HEK293 (cell line): ENCODE measurements around the gene GCK.

Experiments used
- CTCF ChIA-PET: fragments of 350-600 bp; formaldehyde crosslinking; extraction: SDS; loops from one replicate; lab custom pipeline; 2021; ENCODE audit warnings: antibody characterized with exemption; lab: Yijun Ruan, JAX
- POLR2A ChIA-PET: fragments of 300-600 bp; formaldehyde crosslinking; extraction: SDS; loops from one replicate; lab custom pipeline; 2020; ENCODE audit warnings: antibody characterized with exemption, inconsistent platforms; lab: Yijun Ruan, JAX
- H3K27ac ChIP-seq: fragments of 200-500 bp; sonication (Bioruptor generic); 2 replicates; pipeline ENCODE4 v1.5.1; 2014; ENCODE audit warnings: low read depth, low read length, control low read depth, inconsistent platforms; ENCODE audit errors: extremely low read depth
- H3K36me3 ChIP-seq, 2 experiments: fragments of 200-500 bp in 1 of 2; sonication (Bioruptor generic) in 1 of 2; 1 replicate in 1 of 2; 2 replicates in 1 of 2; pipeline ENCODE4 v1.5.1; 2014 to 2017; ENCODE audit warnings: inconsistent platforms in 2 of 2, low read length in 2 of 2; ENCODE audit not compliant: control insufficient read depth in 2 of 2, insufficient read depth in 1 of 2
- H3K4me1 ChIP-seq: fragments of 200-500 bp; sonication (Bioruptor generic); 2 replicates; pipeline ENCODE4 v1.5.1; 2014; ENCODE audit warnings: mild to moderate bottlenecking, low read length, inconsistent platforms; ENCODE audit not compliant: control insufficient read depth, insufficient read depth
- H3K4me3 ChIP-seq: 2 replicates; pipeline ENCODE4 v1.5.1; 2011; ENCODE audit warnings: low read depth, mild to moderate bottlenecking, control low read depth, low read length, moderate library complexity
- H3K9me3 ChIP-seq: fragments of 200-500 bp; sonication (Bioruptor generic); 2 replicates; pipeline ENCODE4 v1.5.1; 2014; ENCODE audit warnings: low read depth, low read length, inconsistent platforms; ENCODE audit not compliant: control insufficient read depth, insufficient read depth
- BCL11B ChIP-seq: fragments of 450-650 bp; formaldehyde crosslinking; IDR thresholded peaks from 2 replicates; pipeline ENCODE4 v1.5.1; 2016; ENCODE audit warnings: low read depth, missing biosample characterization, missing genetic modification characterization
- GLIS1 ChIP-seq: fragments of 450-650 bp; formaldehyde crosslinking; IDR thresholded peaks from 2 replicates; pipeline ENCODE4 v1.5.1; 2016; ENCODE audit warnings: missing biosample characterization, missing genetic modification characterization
- HOXD13 ChIP-seq: sonication (generic); formaldehyde crosslinking; IDR thresholded peaks from 2 replicates; pipeline ENCODE4 v1.8.0; 2022; ENCODE audit warnings: missing genetic modification reagents, borderline replicate concordance
- KLF1 ChIP-seq: fragments of 450-650 bp; formaldehyde crosslinking; IDR thresholded peaks from 2 replicates; pipeline ENCODE4 v1.5.1; 2016; ENCODE audit warnings: missing biosample characterization, missing genetic modification characterization
- SALL2 ChIP-seq: fragments of 450-650 bp; formaldehyde crosslinking; IDR thresholded peaks from 2 replicates; pipeline ENCODE4 v1.5.0; 2017; ENCODE audit warnings: missing biosample characterization, mild to moderate bottlenecking, missing genetic modification characterization, borderline replicate concordance
- SCRT2 ChIP-seq: fragments of 450-650 bp; formaldehyde crosslinking; IDR thresholded peaks from 2 replicates; pipeline ENCODE4 v1.5.1; 2016; ENCODE audit warnings: missing biosample characterization, missing genetic modification characterization
- SP3 ChIP-seq: fragments of 450-650 bp; formaldehyde crosslinking; IDR thresholded peaks from 2 replicates; pipeline ENCODE4 v1.5.1; 2016; ENCODE audit warnings: missing biosample characterization, missing genetic modification characterization
- WT1 ChIP-seq: fragments of 450-650 bp; formaldehyde crosslinking; IDR thresholded peaks from 2 replicates; pipeline ENCODE4 v1.5.1; 2016; ENCODE audit warnings: missing biosample characterization, missing genetic modification characterization
- YY2 ChIP-seq: fragments of 450-650 bp; formaldehyde crosslinking; IDR thresholded peaks from 2 replicates; pipeline ENCODE4 v1.5.1; 2016; ENCODE audit warnings: missing biosample characterization, missing genetic modification characterization
- ZFP41 ChIP-seq: fragments of 450-650 bp; formaldehyde crosslinking; IDR thresholded peaks from 2 replicates; pipeline ENCODE4 v1.5.1; 2016; ENCODE audit warnings: missing biosample characterization, missing genetic modification characterization, borderline replicate concordance
- ZNF121 ChIP-seq: fragments of 450-650 bp; formaldehyde crosslinking; IDR thresholded peaks from 2 replicates; pipeline ENCODE4 v1.5.1; 2016; ENCODE audit warnings: missing biosample characterization, missing genetic modification characterization
- ZNF133 ChIP-seq: fragments of 450-650 bp; formaldehyde crosslinking; IDR thresholded peaks from 2 replicates; pipeline ENCODE4 v1.5.1; 2016; ENCODE audit warnings: missing biosample characterization, missing genetic modification characterization
- ZNF138 ChIP-seq: fragments of 450-650 bp; formaldehyde crosslinking; IDR thresholded peaks from 2 replicates; pipeline ENCODE4 v1.5.1; 2016; ENCODE audit warnings: missing biosample characterization, missing genetic modification characterization, borderline replicate concordance
- ZNF24 ChIP-seq: fragments of 450-650 bp; formaldehyde crosslinking; IDR thresholded peaks from 2 replicates; pipeline ENCODE4 v1.5.1; 2016; ENCODE audit warnings: missing biosample characterization, missing genetic modification characterization
- ZNF350 ChIP-seq: fragments of 450-650 bp; formaldehyde crosslinking; IDR thresholded peaks from 2 replicates; pipeline ENCODE4 v1.5.0; 2017; ENCODE audit warnings: missing biosample characterization, mild to moderate bottlenecking, missing genetic modification characterization
- ZNF548 ChIP-seq: fragments of 450-650 bp; formaldehyde crosslinking; IDR thresholded peaks from 2 replicates; pipeline ENCODE4 v1.5.1; 2016; ENCODE audit warnings: missing biosample characterization, missing genetic modification characterization
- ZNF624 ChIP-seq: fragments of 450-650 bp; formaldehyde crosslinking; IDR thresholded peaks from 2 replicates; pipeline ENCODE4 v1.5.1; 2017; ENCODE audit warnings: missing biosample characterization, missing genetic modification characterization
- ZNF701 ChIP-seq: fragments of 450-650 bp; formaldehyde crosslinking; IDR thresholded peaks from 2 replicates; pipeline ENCODE4 v1.5.1; 2016; ENCODE audit warnings: missing biosample characterization, missing genetic modification characterization
- ZNF785 ChIP-seq: fragments of 450-650 bp; formaldehyde crosslinking; IDR thresholded peaks from 2 replicates; pipeline ENCODE4 v1.5.1; 2016; ENCODE audit warnings: missing biosample characterization, missing genetic modification characterization
- TF ChIP-seq, protein P1 (sequence below): fragments of 450-650 bp; formaldehyde crosslinking; IDR thresholded peaks from 2 replicates; pipeline ENCODE4 v1.5.1; 2016; ENCODE audit warnings: missing biosample characterization, missing genetic modification characterization
- TF ChIP-seq, protein P2 (sequence below): fragments of 450-650 bp; formaldehyde crosslinking; conservative IDR thresholded peaks from 2 replicates; pipeline ENCODE4 v1.5.1; 2016; ENCODE audit warnings: low read depth, missing biosample characterization, missing genetic modification characterization
- TF ChIP-seq, protein P3 (sequence below): fragments of 450-650 bp; formaldehyde crosslinking; IDR thresholded peaks from 2 replicates; pipeline ENCODE4 v1.5.1; 2016; ENCODE audit warnings: missing biosample characterization, missing genetic modification characterization
- TF ChIP-seq, protein P4 (sequence below): fragments of 450-650 bp; formaldehyde crosslinking; IDR thresholded peaks from 2 replicates; pipeline ENCODE4 v1.5.1; 2016; ENCODE audit warnings: missing biosample characterization, missing genetic modification characterization, borderline replicate concordance

The GCK gene

DNA sequence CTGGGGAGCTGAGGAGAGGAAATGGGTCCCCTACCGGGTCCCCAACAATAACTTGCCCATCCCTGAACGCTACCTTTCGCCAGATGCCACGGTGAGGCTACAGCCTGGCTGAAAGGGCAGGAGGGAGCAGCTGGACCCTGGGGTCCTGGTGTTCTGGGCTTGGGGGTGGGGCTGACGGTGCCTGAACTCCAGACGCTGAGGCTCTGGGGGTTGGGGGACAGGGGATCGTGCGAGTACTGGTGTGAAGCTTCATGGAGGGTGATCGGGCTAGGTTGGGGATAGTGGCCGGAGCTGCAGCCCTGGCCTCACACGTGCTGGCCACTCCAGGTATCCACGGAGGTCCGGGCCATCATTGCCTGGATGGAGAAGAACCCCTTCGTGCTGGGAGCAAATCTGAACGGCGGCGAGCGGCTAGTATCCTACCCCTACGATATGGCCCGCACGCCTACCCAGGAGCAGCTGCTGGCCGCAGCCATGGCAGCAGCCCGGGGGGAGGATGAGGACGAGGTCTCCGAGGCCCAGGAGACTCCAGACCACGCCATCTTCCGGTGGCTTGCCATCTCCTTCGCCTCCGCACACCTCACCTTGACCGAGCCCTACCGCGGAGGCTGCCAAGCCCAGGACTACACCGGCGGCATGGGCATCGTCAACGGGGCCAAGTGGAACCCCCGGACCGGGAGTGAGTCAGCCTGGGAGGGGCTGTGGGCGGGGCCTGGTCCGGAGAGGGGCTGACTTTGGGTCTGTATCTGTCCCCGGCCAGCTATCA is 76.8 kb downstream of the GCK start (continued):
- TF ChIP-seq, protein P1, sequence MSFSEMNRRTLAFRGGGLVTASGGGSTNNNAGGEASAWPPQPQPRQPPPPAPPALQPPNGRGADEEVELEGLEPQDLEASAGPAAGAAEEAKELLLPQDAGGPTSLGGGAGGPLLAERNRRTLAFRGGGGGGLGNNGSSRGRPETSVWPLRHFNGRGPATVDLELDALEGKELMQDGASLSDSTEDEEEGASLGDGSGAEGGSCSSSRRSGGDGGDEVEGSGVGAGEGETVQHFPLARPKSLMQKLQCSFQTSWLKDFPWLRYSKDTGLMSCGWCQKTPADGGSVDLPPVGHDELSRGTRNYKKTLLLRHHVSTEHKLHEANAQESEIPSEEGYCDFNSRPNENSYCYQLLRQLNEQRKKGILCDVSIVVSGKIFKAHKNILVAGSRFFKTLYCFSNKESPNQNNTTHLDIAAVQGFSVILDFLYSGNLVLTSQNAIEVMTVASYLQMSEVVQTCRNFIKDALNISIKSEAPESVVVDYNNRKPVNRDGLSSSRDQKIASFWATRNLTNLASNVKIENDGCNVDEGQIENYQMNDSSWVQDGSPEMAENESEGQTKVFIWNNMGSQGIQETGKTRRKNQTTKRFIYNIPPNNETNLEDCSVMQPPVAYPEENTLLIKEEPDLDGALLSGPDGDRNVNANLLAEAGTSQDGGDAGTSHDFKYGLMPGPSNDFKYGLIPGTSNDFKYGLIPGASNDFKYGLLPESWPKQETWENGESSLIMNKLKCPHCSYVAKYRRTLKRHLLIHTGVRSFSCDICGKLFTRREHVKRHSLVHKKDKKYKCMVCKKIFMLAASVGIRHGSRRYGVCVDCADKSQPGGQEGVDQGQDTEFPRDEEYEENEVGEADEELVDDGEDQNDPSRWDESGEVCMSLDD (tag by site-specific recombination), result 0 out of 2 replicates have a peak, but pooled peaks have one; percentile 22
- TF ChIP-seq SP3 (0 out of 2 replicates have a peak, but pooled peaks have one; percentile 29), ZNF350 (tag by site-specific recombination) (no peak), KLF1 (tag by site-specific recombination) (0 out of 2 replicates have a peak, but pooled peaks have one; percentile 24)

DNA sequence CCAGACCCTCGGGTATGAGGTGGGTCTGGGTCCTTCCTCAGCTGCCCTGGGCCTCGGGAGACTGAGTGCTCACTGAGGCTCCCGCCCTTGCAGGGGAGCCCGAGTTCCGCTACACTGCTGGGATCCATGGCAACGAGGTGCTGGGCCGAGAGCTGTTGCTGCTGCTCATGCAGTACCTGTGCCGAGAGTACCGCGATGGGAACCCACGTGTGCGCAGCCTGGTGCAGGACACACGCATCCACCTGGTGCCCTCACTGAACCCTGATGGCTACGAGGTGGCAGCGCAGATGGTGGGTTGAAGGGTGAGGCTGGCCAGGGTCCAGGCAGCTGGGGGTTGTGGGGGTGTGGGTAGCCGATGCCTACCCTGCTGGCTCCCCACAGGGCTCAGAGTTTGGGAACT is 77.5 kb downstream of the GCK start:
- H3K4me1 ChIP-seq, result no peaks in the 10 kb centered on the region
- H3K36me3 ChIP-seq, result peaks cover 0 to 26% of the 10 kb centered on the region in 2 experiments; a peak in 1 of 3 replicates
- ChIA-PET POLR2A (interaction anchor here (1.0 to 1.2 kb wide), 3 partner anchors 12 to 89 kb away, joined by 3 to 5 read pairs (median 4); partner anchors contain the start of genes PGAM2 and POLD2), CTCF (interaction anchor here (0.5 to 1.0 kb wide), 3 partner anchors 11 to 111 kb away, joined by 3 read pairs; no protein-coding TSS in a partner anchor)
- no peak overlapping the region for H3K27ac ChIP-seq
- no peak overlapping the region for H3K4me3 ChIP-seq
- H3K9me3 ChIP-seq, result no peaks in the 10 kb centered on the region
- TF ChIP-seq GLIS1 (tag by site-specific recombination), result 0 out of 2 replicates have a peak, but pooled peaks have one; percentile 11
- TF ChIP-seq ZNF121 (tag by site-specific recombination), result no peak
- TF ChIP-seq YY2 (tag by site-specific recombination), result no peak
- no peak for TF ChIP-seq ZNF133 (tag by site-specific recombination)
- no peak for TF ChIP-seq WT1
- TF ChIP-seq ZNF548 (tag by site-specific recombination), result no peak
- TF ChIP-seq, protein P2, sequence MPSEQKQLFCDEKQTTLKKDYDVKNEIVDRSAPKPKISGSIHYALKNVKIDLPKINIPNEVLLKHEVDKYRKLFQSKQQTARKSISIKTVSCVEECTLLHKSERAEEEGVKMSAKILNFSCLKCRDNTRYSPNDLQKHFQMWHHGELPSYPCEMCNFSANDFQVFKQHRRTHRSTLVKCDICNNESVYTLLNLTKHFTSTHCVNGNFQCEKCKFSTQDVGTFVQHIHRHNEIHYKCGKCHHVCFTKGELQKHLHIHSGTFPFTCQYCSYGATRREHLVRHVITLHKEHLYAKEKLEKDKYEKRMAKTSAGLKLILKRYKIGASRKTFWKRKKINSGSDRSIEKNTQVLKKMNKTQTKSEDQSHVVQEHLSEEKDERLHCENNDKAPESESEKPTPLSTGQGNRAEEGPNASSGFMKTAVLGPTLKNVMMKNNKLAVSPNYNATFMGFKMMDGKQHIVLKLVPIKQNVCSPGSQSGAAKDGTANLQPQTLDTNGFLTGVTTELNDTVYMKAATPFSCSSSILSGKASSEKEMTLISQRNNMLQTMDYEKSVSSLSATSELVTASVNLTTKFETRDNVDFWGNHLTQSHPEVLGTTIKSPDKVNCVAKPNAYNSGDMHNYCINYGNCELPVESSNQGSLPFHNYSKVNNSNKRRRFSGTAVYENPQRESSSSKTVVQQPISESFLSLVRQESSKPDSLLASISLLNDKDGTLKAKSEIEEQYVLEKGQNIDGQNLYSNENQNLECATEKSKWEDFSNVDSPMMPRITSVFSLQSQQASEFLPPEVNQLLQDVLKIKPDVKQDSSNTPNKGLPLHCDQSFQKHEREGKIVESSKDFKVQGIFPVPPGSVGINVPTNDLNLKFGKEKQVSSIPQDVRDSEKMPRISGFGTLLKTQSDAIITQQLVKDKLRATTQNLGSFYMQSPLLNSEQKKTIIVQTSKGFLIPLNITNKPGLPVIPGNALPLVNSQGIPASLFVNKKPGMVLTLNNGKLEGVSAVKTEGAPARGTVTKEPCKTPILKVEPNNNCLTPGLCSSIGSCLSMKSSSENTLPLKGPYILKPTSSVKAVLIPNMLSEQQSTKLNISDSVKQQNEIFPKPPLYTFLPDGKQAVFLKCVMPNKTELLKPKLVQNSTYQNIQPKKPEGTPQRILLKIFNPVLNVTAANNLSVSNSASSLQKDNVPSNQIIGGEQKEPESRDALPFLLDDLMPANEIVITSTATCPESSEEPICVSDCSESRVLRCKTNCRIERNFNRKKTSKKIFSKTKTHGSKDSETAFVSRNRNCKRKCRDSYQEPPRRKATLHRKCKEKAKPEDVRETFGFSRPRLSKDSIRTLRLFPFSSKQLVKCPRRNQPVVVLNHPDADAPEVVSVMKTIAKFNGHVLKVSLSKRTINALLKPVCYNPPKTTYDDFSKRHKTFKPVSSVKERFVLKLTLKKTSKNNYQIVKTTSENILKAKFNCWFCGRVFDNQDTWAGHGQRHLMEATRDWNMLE (tag by site-specific recombination), result no peak
- TF ChIP-seq ZNF24 (tag by site-specific recombination), result no peak
- 0 out of 2 replicates have a peak, but pooled peaks have one; percentile 27 for TF ChIP-seq SCRT2 (tag by site-specific recombination)
- TF ChIP-seq, protein P3, sequence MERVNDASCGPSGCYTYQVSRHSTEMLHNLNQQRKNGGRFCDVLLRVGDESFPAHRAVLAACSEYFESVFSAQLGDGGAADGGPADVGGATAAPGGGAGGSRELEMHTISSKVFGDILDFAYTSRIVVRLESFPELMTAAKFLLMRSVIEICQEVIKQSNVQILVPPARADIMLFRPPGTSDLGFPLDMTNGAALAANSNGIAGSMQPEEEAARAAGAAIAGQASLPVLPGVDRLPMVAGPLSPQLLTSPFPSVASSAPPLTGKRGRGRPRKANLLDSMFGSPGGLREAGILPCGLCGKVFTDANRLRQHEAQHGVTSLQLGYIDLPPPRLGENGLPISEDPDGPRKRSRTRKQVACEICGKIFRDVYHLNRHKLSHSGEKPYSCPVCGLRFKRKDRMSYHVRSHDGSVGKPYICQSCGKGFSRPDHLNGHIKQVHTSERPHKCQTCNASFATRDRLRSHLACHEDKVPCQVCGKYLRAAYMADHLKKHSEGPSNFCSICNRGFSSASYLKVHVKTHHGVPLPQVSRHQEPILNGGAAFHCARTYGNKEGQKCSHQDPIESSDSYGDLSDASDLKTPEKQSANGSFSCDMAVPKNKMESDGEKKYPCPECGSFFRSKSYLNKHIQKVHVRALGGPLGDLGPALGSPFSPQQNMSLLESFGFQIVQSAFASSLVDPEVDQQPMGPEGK (tag by site-specific recombination), result peak; percentile 40; the same call in 1 of the 2 replicates
- TF ChIP-seq ZFP41, result no peak
- no peak for TF ChIP-seq BCL11B (tag by site-specific recombination)
- TF ChIP-seq, protein P4, sequence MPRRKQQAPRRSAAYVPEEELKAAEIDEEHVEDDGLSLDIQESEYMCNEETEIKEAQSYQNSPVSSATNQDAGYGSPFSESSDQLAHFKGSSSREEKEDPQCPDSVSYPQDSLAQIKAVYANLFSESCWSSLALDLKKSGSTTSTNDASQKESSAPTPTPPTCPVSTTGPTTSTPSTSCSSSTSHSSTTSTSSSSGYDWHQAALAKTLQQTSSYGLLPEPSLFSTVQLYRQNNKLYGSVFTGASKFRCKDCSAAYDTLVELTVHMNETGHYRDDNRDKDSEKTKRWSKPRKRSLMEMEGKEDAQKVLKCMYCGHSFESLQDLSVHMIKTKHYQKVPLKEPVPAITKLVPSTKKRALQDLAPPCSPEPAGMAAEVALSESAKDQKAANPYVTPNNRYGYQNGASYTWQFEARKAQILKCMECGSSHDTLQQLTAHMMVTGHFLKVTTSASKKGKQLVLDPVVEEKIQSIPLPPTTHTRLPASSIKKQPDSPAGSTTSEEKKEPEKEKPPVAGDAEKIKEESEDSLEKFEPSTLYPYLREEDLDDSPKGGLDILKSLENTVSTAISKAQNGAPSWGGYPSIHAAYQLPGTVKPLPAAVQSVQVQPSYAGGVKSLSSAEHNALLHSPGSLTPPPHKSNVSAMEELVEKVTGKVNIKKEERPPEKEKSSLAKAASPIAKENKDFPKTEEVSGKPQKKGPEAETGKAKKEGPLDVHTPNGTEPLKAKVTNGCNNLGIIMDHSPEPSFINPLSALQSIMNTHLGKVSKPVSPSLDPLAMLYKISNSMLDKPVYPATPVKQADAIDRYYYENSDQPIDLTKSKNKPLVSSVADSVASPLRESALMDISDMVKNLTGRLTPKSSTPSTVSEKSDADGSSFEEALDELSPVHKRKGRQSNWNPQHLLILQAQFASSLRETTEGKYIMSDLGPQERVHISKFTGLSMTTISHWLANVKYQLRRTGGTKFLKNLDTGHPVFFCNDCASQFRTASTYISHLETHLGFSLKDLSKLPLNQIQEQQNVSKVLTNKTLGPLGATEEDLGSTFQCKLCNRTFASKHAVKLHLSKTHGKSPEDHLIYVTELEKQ, result no peak
- TF ChIP-seq SALL2, result no peak
- TF ChIP-seq HOXD13 (CRISPR knock-in tag), result no peak
- TF ChIP-seq ZNF785, result no peak
- TF ChIP-seq ZNF138, result no peak
- TF ChIP-seq ZNF701 (tag by site-specific recombination), result no peak
- TF ChIP-seq ZNF624 (tag by site-specific recombination), result no peak
